H1 (cell line): ENCODE results near the gene ABLIM1. TPM values are rescaled to one million over a fixed set of nuclear protein-coding genes. Genes with fewer than 3 reads are reported as not detected.

ENCODE experiments used
- KDM1A ChIP-seq: fragments of 200-600, 300-600 bp; sonication (generic); IDR thresholded peaks from 2 replicates; pipeline ENCODE4 v1.7.1; 2016; ENCODE audit warnings: mild to moderate bottlenecking, low read length, borderline replicate concordance
- polyA plus RNA-seq, 7 experiments: library from polyadenylated mRNA; depleted of rRNA in 3 of 7; stranded (reverse) in 5 of 7; unstranded in 2 of 7; fragments of >200 nt in 5 of 7; fragments of 200-250 nt in 2 of 7; gene quantifications; 1 replicate in 5 of 7; 2 replicates in 1 of 7; 4 replicates in 1 of 7; pipeline versions ENCODE4 v1.2.1 to v1.2.3, GENCODE V29; 2011 to 2013; ENCODE audit warnings: missing spikeins in 2 of 7, mixed read lengths in 2 of 7
- total RNA-seq: library from RNA; stranded (reverse); fragmentation: NEBNext Ultra II Directional; extraction: Animal tissue kit (Norgen Biotek cat#: 25700); gene quantifications from 2 replicates; pipeline ENCODE4 v1.2.1, GENCODE V29; 2021

Gene ABLIM1
- total and polyA plus RNA-seq, 2 of the 8 experiments (the other 6 are each of a cell fraction or from before 2014, with no cell fraction given), result 51.2 to 51.7 TPM

DNA sequence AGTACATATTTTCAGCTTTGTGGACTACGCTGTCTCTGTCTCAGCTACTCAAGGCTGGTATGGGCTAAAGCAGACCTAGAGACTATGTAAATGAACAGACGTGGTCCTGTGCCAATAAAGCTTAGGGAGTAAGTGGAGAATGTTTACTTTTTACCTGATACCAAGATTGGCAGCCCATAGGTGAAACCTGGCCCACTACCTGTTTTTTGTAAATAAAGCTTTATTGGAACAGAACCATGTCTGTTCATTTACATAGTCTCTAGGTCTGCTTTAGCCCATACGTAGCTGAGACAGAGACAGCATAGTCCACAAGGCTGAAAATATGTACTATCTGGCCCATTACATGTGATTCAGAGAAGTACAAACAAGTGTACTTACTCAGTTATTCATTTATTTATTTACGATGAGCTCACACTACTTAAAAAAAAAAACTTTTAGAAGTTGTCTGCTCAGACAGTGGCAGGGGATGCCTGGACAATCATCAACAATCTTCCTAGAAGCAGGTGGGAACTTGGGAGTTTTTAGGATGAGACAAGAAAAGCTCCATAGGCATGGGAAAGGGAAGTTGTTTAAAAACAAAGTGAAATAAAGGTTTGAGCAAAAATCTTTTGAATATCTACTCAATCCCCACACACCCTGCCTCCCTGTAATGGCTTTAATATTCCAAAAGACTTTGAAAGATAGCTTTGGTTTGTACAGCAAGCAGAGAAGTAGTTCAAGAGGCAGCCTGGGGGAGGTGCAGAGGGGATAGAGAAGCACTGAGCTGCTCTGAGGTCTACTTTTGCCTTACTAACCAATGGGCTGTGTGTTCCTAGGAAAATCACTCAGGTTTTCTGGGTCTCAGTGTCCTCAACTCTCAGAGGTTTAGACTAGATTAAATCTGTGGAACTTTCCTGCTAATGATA is 139.4 kb downstream of the ABLIM1 start (continued):
- no peak for TF ChIP-seq KDM1A
